HepG2 (cell line): ENCODE measurements around the gene FAF1. TPM values are rescaled to one million over a fixed set of nuclear protein-coding genes. Genes with fewer than 3 reads are reported as not detected.

Source experiments
- ATAC-seq: fragments of 200-7000 bp; cut with Tn5 transposase; 3 replicates; pipeline ENCODE4 v1.9.1; 2020; ENCODE audit warnings: mild to moderate bottlenecking, moderate library complexity
- BruUV-seq: library from RNA; stranded (reverse); fragments of 400-500 nt; replicated peaks from 2 replicates; lab custom pipeline; 2021; lab: Mats Ljungman, UMichigan
- CTCF ChIA-PET: fragments of 300-600 bp; formaldehyde crosslinking; extraction: SDS; loops from one replicate; lab custom pipeline; 2021; ENCODE audit warnings: low total read pairs, inconsistent platforms, low intra/inter-chr PET ratio; lab: Yijun Ruan, JAX
- POLR2A ChIA-PET: fragments of 350-600 bp; sonication (Branson Sonifier 250); formaldehyde crosslinking; loops from one replicate; lab custom pipeline; 2020; ENCODE audit warnings: antibody characterized with exemption, inconsistent platforms; lab: Yijun Ruan, JAX
- DNase-seq: peaks from one replicate; pipeline ENCODE4 v3.0.0-alpha.2; 2015; ENCODE audit warnings: low spot score
- FAIRE-seq: peaks from 3 replicates; lab custom pipeline; 2011; peaks lifted over from hg19 to GRCh38; lab: Jason Lieb, UNC
- H2AFZ ChIP-seq: one replicate; pipeline ENCODE4 v1.6.1; 2011; ENCODE audit warnings: low read length, inconsistent platforms
- H3K27ac ChIP-seq: fragments of 300-600 bp; 3 replicates; pipeline ENCODE4 v1.8.0; 2011; ENCODE audit warnings: mixed run types, mild to moderate bottlenecking, mixed read lengths, low read length, inconsistent platforms; ENCODE audit not compliant: insufficient read depth; ENCODE audit errors: extremely low read length
- H3K27me3 ChIP-seq, 2 experiments: fragments of 200-600 bp in 1 of 2; 2 replicates in 1 of 2; 3 replicates in 1 of 2; pipeline versions ENCODE4 v1.6.0 to v1.8.0; 2011; ENCODE audit warnings: low read length in 2 of 2, mild to moderate bottlenecking in 2 of 2, moderate library complexity in 2 of 2, inconsistent platforms in 1 of 2; ENCODE audit not compliant: insufficient read depth in 2 of 2, control insufficient read depth in 1 of 2
- H3K36me3 ChIP-seq, 2 experiments: fragments of 200-600 bp in 1 of 2; replicated peaks in 1 of 2; 2 replicates in 1 of 2; 3 replicates in 1 of 2; pipeline versions ENCODE4 v1.5.1 to v1.8.0; 2011; ENCODE audit warnings: low read length in 2 of 2, inconsistent platforms in 1 of 2; ENCODE audit not compliant: insufficient read depth in 2 of 2, control insufficient read depth in 1 of 2
- H3K4me1 ChIP-seq: 2 replicates; pipeline ENCODE4 v1.5.1; 2012; ENCODE audit warnings: low read length, inconsistent platforms; ENCODE audit not compliant: insufficient read depth
- H3K4me2 ChIP-seq: 2 replicates; pipeline ENCODE4 v1.6.0; 2011; ENCODE audit warnings: low read depth, low read length, inconsistent platforms
- H3K4me3 ChIP-seq, 3 experiments: fragments of 200-600 bp in 1 of 3; sonication (generic), shearing (Covaris generic) in 1 of 3; replicated peaks in 1 of 3; 2 replicates each; pipeline ENCODE4 v1.5.1; 2011 to 2016; ENCODE audit warnings: low read length in 3 of 3, inconsistent platforms in 2 of 3, low read depth in 2 of 3, mild to moderate bottlenecking in 2 of 3, control low read depth in 1 of 3, mixed read lengths in 1 of 3; ENCODE audit not compliant: insufficient read depth in 1 of 3
- H3K79me2 ChIP-seq: one replicate; pipeline ENCODE4 v1.6.1; 2011; ENCODE audit warnings: low read length, inconsistent platforms; ENCODE audit not compliant: insufficient read depth
- H3K9ac ChIP-seq: 2 replicates; pipeline ENCODE4 v1.6.0; 2011; ENCODE audit warnings: mild to moderate bottlenecking, low read depth, low read length, inconsistent platforms; ENCODE audit not compliant: insufficient read depth
- H3K9me3 ChIP-seq: 2 replicates; pipeline ENCODE4 v1.5.1; 2012; ENCODE audit warnings: mild to moderate bottlenecking, low read length
- H4K20me1 ChIP-seq: 2 replicates; pipeline ENCODE4 v1.6.0; 2011; ENCODE audit warnings: inconsistent platforms, mild to moderate bottlenecking, low read length, moderate library complexity; ENCODE audit not compliant: insufficient read depth
- ISX ChIP-seq: sonication (generic); formaldehyde crosslinking; conservative IDR thresholded peaks from 2 replicates; pipeline ENCODE4 v1.5.0; 2020; ENCODE audit warnings: missing genetic modification reagents
- POLR2AphosphoS5 ChIP-seq: IDR thresholded peaks from 2 replicates; pipeline ENCODE4 v1.6.1; 2012; ENCODE audit warnings: low read depth, low read length
- PPARG ChIP-seq: conservative IDR thresholded peaks from 2 replicates; pipeline ENCODE4 v1.6.1; 2016; ENCODE audit warnings: missing biosample characterization, missing genetic modification reagents
- SOX13 ChIP-seq, 3 experiments: fragments of 450-650 bp in 1 of 3; sonication (generic) in 1 of 3; formaldehyde crosslinking in 1 of 3; IDR thresholded peaks in 2 of 3; conservative IDR thresholded peaks in 1 of 3; 2 replicates each; pipeline versions ENCODE4 v1.5.0 to v1.6.1; 2016 to 2020; ENCODE audit warnings: antibody characterized with exemption in 1 of 3, mild to moderate bottlenecking in 1 of 3, missing compliant biosample characterization in 1 of 3, missing genetic modification reagents in 1 of 3, moderate library complexity in 1 of 3
- ZMYM2 ChIP-seq: sonication (generic); formaldehyde crosslinking; IDR thresholded peaks from 2 replicates; pipeline ENCODE4 v1.8.0; 2022; ENCODE audit warnings: mild to moderate bottlenecking, missing genetic modification reagents
- ZNF383 ChIP-seq: sonication (generic); formaldehyde crosslinking; IDR thresholded peaks from 2 replicates; pipeline ENCODE4 v1.4.0; 2020; ENCODE audit warnings: missing genetic modification reagents, mild to moderate bottlenecking, borderline replicate concordance
- ZNF781 ChIP-seq: sonication (generic); formaldehyde crosslinking; IDR thresholded peaks from 2 replicates; pipeline ENCODE4 v1.5.1; 2020; ENCODE audit warnings: borderline replicate concordance, mild to moderate bottlenecking, missing genetic modification reagents; ENCODE audit errors: not compliant biosample characterization
- WGBS: methylation state at CpG from one replicate; pipeline ENCODE4 v1.1.6; 2017; ENCODE audit warnings: low lambda C conversion rate; 5-methylcytosine and 5-hydroxymethylcytosine counted together
- in situ Hi-C: cut with HindIII; loops from 2 replicates; pipeline ENCODE4 v1.10.0; 2017; ENCODE audit warnings: low pct_unique_long_range_greater_than_20kb; ENCODE audit not compliant: extremely low pct_ligation_motif_present
- intact Hi-C: fragments of 100-400 bp; cut with micrococcal nuclease; formaldehyde crosslinking; loops from one replicate; pipeline ENCODE4 v1.10.0; 2022; ENCODE audit not compliant: unreplicated experiment
- polyA plus RNA-seq, 8 experiments: library from polyadenylated mRNA; depleted of rRNA in 3 of 8; stranded (reverse) in 7 of 8; unstranded in 1 of 8; fragments of >200 nt; fragmentation: Illumina TruSeq in 4 of 8; extraction: Trizol in 4 of 8; gene quantifications; 2 replicates each; pipeline versions ENCODE4 v1.2.1 to v1.2.3, GENCODE V29; 2011 to 2016; ENCODE audit warnings: low read depth in 4 of 8, missing spikeins in 1 of 8, mixed read lengths in 1 of 8; ENCODE audit not compliant: insufficient read depth in 1 of 8
- total RNA-seq, 5 experiments: library from RNA; depleted of rRNA; stranded (reverse); fragments of >200 nt; fragmentation: Illumina TruSeq; extraction: Trizol; gene quantifications; 2 replicates each; pipeline ENCODE4 v1.2.3, GENCODE V29; 2016; ENCODE audit warnings: low read depth in 1 of 5
- TF ChIP-seq, protein P1 (sequence below): sonication (generic); formaldehyde crosslinking; conservative IDR thresholded peaks from 2 replicates; pipeline ENCODE4 v1.8.0; 2022; ENCODE audit warnings: mild to moderate bottlenecking, moderate library complexity, missing genetic modification reagents

FAF1 gene
- total and polyA plus RNA-seq, 2 of the 13 experiments (the other 11 are each of a cell fraction or from before 2014, with no cell fraction given) = 19.4 to 63.3 TPM

- no peak for TF ChIP-seq ZNF383 (CRISPR knock-in tag)
- no peak for TF ChIP-seq ZNF781
- no peak for TF ChIP-seq ZMYM2 (CRISPR knock-in tag)
Observed at GRCh38 chr1:50481142-50481736, 478.8 kb downstream of the FAF1 start (continued).

- TF ChIP-seq PPARG (CRISPR knock-in tag) (no peak), ISX (no peak), SOX13 (IDR thresholded peaks at IDR 0.05) (no peak), SOX13 (CRISPR knock-in tag; conservative IDR thresholded peaks at IDR 0.05 in 1 of 2, IDR thresholded peaks at IDR 0.05 in 1 of 2) (no peak), POLR2AphosphoS5 (no peak)
- TF ChIP-seq, protein P1, sequence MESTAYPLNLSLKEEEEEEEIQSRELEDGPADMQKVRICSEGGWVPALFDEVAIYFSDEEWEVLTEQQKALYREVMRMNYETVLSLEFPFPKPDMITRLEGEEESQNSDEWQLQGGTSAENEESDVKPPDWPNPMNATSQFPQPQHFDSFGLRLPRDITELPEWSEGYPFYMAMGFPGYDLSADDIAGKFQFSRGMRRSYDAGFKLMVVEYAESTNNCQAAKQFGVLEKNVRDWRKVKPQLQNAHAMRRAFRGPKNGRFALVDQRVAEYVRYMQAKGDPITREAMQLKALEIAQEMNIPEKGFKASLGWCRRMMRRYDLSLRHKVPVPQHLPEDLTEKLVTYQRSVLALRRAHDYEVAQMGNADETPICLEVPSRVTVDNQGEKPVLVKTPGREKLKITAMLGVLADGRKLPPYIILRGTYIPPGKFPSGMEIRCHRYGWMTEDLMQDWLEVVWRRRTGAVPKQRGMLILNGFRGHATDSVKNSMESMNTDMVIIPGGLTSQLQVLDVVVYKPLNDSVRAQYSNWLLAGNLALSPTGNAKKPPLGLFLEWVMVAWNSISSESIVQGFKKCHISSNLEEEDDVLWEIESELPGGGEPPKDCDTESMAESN (CRISPR knock-in tag) = no peak
- TF ChIP-seq, all 625 proteins: peak for 0
- Histone ChIP-seq H4K20me1 (no peaks in the 10 kb centered on the region; the same call in 1 of the 2 replicates), H3K4me3 (no peak overlapping the region), H2AFZ (no peak overlapping the region), H3K27me3 (no peaks in the 10 kb centered on the region), H3K79me2 (no peaks in the 10 kb centered on the region), H3K36me3 (peaks cover 2 to 16% of the 10 kb centered on the region in 2 experiments; a peak in 3 of 5 replicates), H3K9ac (no peak overlapping the region), H3K4me1 (peaks cover 26% of the 10 kb centered on the region), H3K9me3 (no peaks in the 10 kb centered on the region), H3K27ac (no peak overlapping the region), H3K4me2 (no peak overlapping the region)
- CTCF ChIA-PET = no interaction called here
- no peak for FAIRE-seq
- POLR2A ChIA-PET = no interaction called here
- in situ Hi-C loops = no loop called here
- ATAC-seq = no peak
- WGBS = 97% methylated on average over 1 of the region's 1 CpG
- DNase-seq = no peak
- intact Hi-C loops = no loop called here
- no TSS peak for BruUV-seq
Observed at GRCh38 chr1:50476800-50477199, 483.3 kb downstream of the FAF1 start.
